ENCODE data around the gene VAMP2. TPM values are rescaled to one million over a fixed set of nuclear protein-coding genes. Genes with fewer than 3 reads are reported as not detected.
A peak's percentile ranks its signal among the peaks of the same experiment; 100 is the strongest.

Gene VAMP2
- polyA plus RNA-seq, 2 of the 4 experiments (the other 2 are of a cell fraction) = 19.2 to 21.7 TPM

DNA sequence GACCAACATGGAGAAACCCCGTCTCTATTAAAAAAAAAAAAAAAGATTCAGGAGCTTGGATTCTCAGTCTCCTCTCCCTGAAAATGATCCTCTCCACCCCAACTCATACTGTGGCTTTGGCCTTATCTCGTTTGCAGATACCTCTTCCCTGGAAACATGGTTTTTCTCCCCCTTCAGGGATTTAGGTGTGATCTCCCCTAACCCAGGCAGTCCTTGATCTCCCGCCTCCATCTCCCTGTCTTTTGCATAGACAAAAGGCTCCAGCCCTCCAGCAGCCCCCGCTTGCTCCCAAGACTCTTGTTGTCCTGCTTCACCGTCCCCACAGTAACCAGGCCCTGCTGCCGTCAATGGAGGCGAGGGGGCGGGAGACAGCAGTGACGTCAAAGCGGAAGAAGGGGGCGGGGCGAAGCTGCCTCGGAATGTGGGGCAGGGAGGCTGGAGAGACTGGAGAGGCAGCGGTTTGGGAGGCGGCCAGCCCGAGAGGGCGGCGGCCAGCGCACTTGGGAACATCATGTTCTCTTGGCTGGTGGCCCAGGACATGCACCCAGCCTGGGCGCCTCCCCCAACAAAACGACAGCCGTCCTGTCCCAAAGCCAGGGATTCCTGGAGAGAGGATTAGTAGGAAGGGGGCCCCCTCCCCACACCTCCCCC lies 8.7 kb downstream of the VAMP2 start:
- peak; percentile 40; the same call in 1 of the 2 replicates for TF ChIP-seq RARB (CRISPR knock-in tag; IDR thresholded peaks at IDR 0.05)
- no peak for TF ChIP-seq FOXS1 (CRISPR knock-in tag; IDR thresholded peaks at IDR 0.05)
- TF ChIP-seq HOXB13 (CRISPR knock-in tag; IDR thresholded peaks at IDR 0.05; ENCODE audit: low read depth) = peak; percentile 41; the same call in 1 of the 2 replicates
- TF ChIP-seq POLR2A (IDR thresholded peaks at IDR 0.05; ENCODE audit: low read length) = peak; percentile 32; the same call in 1 of the 2 replicates
- TF ChIP-seq EP300 (IDR thresholded peaks at IDR 0.05) = 0 out of 5 replicates have a peak, but pooled peaks of 1 of the 2 experiments have one; percentile 30
- TF ChIP-seq GATA3 (IDR thresholded peaks at IDR 0.05; ENCODE audit: borderline replicate concordance) = peak; percentile 47
- TF ChIP-seq KDM1A (IDR thresholded peaks at IDR 0.05; ENCODE audit: low read depth) = no peak
- TF ChIP-seq MAZ (IDR thresholded peaks at IDR 0.05; ENCODE audit: borderline replicate concordance, low read depth, low read length) = peak; percentile 36; the same call in 1 of the 2 replicates
- TF ChIP-seq HOXA7 (CRISPR knock-in tag; IDR thresholded peaks at IDR 0.05) = peak; percentile 94
- no peak for TF ChIP-seq FOSL2 (IDR thresholded peaks at IDR 0.05)
- TF ChIP-seq FOSL2 (CRISPR knock-in tag; IDR thresholded peaks at IDR 0.05) = 0 out of 2 replicates have a peak, but pooled peaks have one; percentile 5
- TF ChIP-seq POLR2AphosphoS2 (conservative IDR thresholded peaks at IDR 0.05; ENCODE audit: low read length) = 0 out of 2 replicates have a peak, but pooled peaks have one; percentile 17
- no peak for TF ChIP-seq CHD2 (IDR thresholded peaks at IDR 0.05; ENCODE audit: low read length, partially characterized antibody)
- no peak; a peak in 1 of 4 replicates for TF ChIP-seq CEBPB (IDR thresholded peaks at IDR 0.05)
- no peak for TF ChIP-seq JUNB (IDR thresholded peaks at IDR 0.05)
- peak in 1 of 2 experiments; percentile 60; a peak in 3 of 5 replicates for TF ChIP-seq JUN (IDR thresholded peaks at IDR 0.05)
- TF ChIP-seq TFCP2L1 (CRISPR knock-in tag; IDR thresholded peaks at IDR 0.05) = peak; percentile 54
- no peak for TF ChIP-seq PHF8 (IDR thresholded peaks at IDR 0.05; ENCODE audit: borderline replicate concordance, low read depth)
- 0 out of 2 replicates have a peak, but pooled peaks have one; percentile 33 for TF ChIP-seq EHF (CRISPR knock-in tag; IDR thresholded peaks at IDR 0.05)
- no peak for TF ChIP-seq ZFP36 (IDR thresholded peaks at IDR 0.05; ENCODE audit: borderline replicate concordance, partially characterized antibody)
- peak; percentile 81 for TF ChIP-seq FOSB (CRISPR knock-in tag; IDR thresholded peaks at IDR 0.05)
- peak; percentile 58; the same call in 1 of the 2 replicates for TF ChIP-seq HOXB5 (CRISPR knock-in tag; IDR thresholded peaks at IDR 0.05)
- TF ChIP-seq, protein P1, sequence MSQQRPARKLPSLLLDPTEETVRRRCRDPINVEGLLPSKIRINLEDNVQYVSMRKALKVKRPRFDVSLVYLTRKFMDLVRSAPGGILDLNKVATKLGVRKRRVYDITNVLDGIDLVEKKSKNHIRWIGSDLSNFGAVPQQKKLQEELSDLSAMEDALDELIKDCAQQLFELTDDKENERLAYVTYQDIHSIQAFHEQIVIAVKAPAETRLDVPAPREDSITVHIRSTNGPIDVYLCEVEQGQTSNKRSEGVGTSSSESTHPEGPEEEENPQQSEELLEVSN (IDR thresholded peaks at IDR 0.05; ENCODE audit: borderline replicate concordance, low read depth) = peak; percentile 74
- peak; percentile 64 for TF ChIP-seq MYC (IDR thresholded peaks at IDR 0.05; ENCODE audit: borderline replicate concordance, low read length)
- TF ChIP-seq, protein P2, sequence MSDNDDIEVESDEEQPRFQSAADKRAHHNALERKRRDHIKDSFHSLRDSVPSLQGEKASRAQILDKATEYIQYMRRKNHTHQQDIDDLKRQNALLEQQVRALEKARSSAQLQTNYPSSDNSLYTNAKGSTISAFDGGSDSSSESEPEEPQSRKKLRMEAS (IDR thresholded peaks at IDR 0.05) = peak; percentile 78; the same call in 1 of the 2 replicates
- Histone ChIP-seq H3K4me2 (peak overlapping the region; percentile 78), H3K27ac (peak overlapping the region; percentile 89 to 93), H3K4me3 (peak overlapping the region; percentile 65), H3K4me1 (peaks cover 49% of the 10 kb centered on the region), H3K9me3 (no peaks in the 10 kb centered on the region)
- CTCF ChIA-PET = interaction anchor here (0.9 to 19.5 kb wide), 7 partner anchors 15 to 147 kb away, joined by 3 to 601 read pairs (median 5); no protein-coding TSS in a partner anchor
- POLR2A ChIA-PET = interaction anchor here (0.5 to 1.9 kb wide), 9 partner anchors 15 to 670 kb away, joined by 3 to 26 read pairs (median 3); partner anchors contain the start of genes CTC1 and POLR2A
- DNase-seq (ENCODE audit: low read depth in 1 of 2, low spot score in 1 of 2) (peak; percentile 90 to 99), ATAC-seq (peak; percentile 38 to 45), FAIRE-seq (peak; percentile 94)
- 3% methylated on average over 16 of the region's 22 CpGs for WGBS (ENCODE audit: missing lambda C conversion rate)

DNA sequence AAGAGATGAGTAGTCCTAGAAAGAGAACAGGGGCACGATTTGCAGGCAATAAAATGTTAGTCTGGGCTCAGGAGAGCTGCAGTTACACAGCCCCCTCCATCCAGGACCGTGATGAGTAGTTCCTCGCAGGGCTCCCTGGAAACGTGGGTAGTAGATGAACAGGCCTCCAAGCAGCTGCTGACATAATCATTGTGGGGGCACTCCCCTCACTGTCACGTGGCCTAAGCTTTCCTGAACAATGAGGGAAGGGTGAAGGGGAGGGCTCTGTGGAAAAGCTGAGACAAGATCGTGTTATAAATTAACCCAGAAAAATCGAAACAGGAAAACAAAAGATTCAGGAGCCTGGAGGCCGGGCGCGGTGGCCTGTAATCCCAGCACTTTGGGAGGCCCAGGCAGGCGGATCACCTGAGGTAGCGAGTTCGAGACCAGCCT lies 9.2 kb downstream of the VAMP2 start:
- H3K9me3 ChIP-seq = no peaks in the 10 kb centered on the region
- under 1% methylated on average over 13 of the region's 13 CpGs for WGBS (ENCODE audit: missing lambda C conversion rate)
- H3K27ac ChIP-seq = peak overlapping the region; percentile 89 to 93
- DNase-seq (ENCODE audit: low read depth in 1 of 2, low spot score in 1 of 2) (peak; percentile 87 to 98), FAIRE-seq (peak; percentile 89), ATAC-seq (peak; percentile 21 to 42)
- peaks cover 46% of the 10 kb centered on the region for H3K4me1 ChIP-seq
- ChIA-PET CTCF (interaction anchor here (0.7 to 19.5 kb wide), 7 partner anchors 15 to 147 kb away, joined by 3 to 601 read pairs (median 4); no protein-coding TSS in a partner anchor), POLR2A (interaction anchor here (0.6 to 1.9 kb wide), 7 partner anchors 14 to 670 kb away, joined by 3 to 26 read pairs (median 3); partner anchors contain the start of gene POLR2A)
- peak overlapping the region; percentile 78 for H3K4me2 ChIP-seq
- H3K4me3 ChIP-seq = peak overlapping the region; percentile 30
- TF ChIP-seq, protein P3, sequence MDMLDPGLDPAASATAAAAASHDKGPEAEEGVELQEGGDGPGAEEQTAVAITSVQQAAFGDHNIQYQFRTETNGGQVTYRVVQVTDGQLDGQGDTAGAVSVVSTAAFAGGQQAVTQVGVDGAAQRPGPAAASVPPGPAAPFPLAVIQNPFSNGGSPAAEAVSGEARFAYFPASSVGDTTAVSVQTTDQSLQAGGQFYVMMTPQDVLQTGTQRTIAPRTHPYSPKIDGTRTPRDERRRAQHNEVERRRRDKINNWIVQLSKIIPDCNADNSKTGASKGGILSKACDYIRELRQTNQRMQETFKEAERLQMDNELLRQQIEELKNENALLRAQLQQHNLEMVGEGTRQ (IDR thresholded peaks at IDR 0.05) = peak; percentile 93
- 0 out of 2 replicates have a peak, but pooled peaks have one; percentile 37 for TF ChIP-seq POLR2AphosphoS2 (conservative IDR thresholded peaks at IDR 0.05; ENCODE audit: low read length)
- TF ChIP-seq GATA3 (IDR thresholded peaks at IDR 0.05; ENCODE audit: borderline replicate concordance) = no peak
- TF ChIP-seq, protein P1 (IDR thresholded peaks at IDR 0.05; ENCODE audit: borderline replicate concordance, low read depth) = peak; percentile 27; the same call in 1 of the 2 replicates
- TF ChIP-seq ZC3H11A (IDR thresholded peaks at IDR 0.05) = no peak
- peak in 1 of 2 experiments; percentile 3; a peak in 1 of 4 replicates for TF ChIP-seq CEBPB (IDR thresholded peaks at IDR 0.05)
- TF ChIP-seq FOSL2 (IDR thresholded peaks at IDR 0.05) = no peak
- peak; percentile 59 for TF ChIP-seq FOSL2 (CRISPR knock-in tag; IDR thresholded peaks at IDR 0.05)
- 0 out of 2 replicates have a peak, but pooled peaks have one; percentile 42 for TF ChIP-seq NPAS2 (CRISPR knock-in tag; IDR thresholded peaks at IDR 0.05; ENCODE audit: borderline replicate concordance)
- TF ChIP-seq MAFK (IDR thresholded peaks at IDR 0.05; ENCODE audit: partially characterized antibody) = peak; percentile 60
- 0 out of 5 replicates have a peak, but pooled peaks of 1 of the 2 experiments have one; percentile 19 for TF ChIP-seq JUN (IDR thresholded peaks at IDR 0.05)
- 0 out of 2 replicates have a peak, but pooled peaks have one; percentile 40 for TF ChIP-seq MAZ (IDR thresholded peaks at IDR 0.05; ENCODE audit: borderline replicate concordance, low read depth, low read length)
- no peak for TF ChIP-seq KDM1A (IDR thresholded peaks at IDR 0.05; ENCODE audit: low read depth)
- TF ChIP-seq MYC (IDR thresholded peaks at IDR 0.05; ENCODE audit: borderline replicate concordance, low read length) = 0 out of 2 replicates have a peak, but pooled peaks have one; percentile 39
- TF ChIP-seq, protein P2 (IDR thresholded peaks at IDR 0.05) = peak; percentile 91
